GM12872 (cell line): ENCODE measurements around the gene TPSB2.

ENCODE experiments used
- TF ChIP-seq, protein P1 (sequence below): IDR thresholded peaks from 3 replicates; pipeline ENCODE4 v1.5.1; 2011; ENCODE audit warnings: low read depth, mild to moderate bottlenecking, low read length, moderate library complexity; ENCODE audit not compliant: insufficient read depth

The TPSB2 gene

GRCh38 chr16:1180549-1181403 is 49.2 kb downstream of the TPSB2 start:
- TF ChIP-seq, protein P1, sequence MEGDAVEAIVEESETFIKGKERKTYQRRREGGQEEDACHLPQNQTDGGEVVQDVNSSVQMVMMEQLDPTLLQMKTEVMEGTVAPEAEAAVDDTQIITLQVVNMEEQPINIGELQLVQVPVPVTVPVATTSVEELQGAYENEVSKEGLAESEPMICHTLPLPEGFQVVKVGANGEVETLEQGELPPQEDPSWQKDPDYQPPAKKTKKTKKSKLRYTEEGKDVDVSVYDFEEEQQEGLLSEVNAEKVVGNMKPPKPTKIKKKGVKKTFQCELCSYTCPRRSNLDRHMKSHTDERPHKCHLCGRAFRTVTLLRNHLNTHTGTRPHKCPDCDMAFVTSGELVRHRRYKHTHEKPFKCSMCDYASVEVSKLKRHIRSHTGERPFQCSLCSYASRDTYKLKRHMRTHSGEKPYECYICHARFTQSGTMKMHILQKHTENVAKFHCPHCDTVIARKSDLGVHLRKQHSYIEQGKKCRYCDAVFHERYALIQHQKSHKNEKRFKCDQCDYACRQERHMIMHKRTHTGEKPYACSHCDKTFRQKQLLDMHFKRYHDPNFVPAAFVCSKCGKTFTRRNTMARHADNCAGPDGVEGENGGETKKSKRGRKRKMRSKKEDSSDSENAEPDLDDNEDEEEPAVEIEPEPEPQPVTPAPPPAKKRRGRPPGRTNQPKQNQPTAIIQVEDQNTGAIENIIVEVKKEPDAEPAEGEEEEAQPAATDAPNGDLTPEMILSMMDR: no peak
